AG10803 (cell line): ENCODE data around the gene MLXIPL.
A peak's percentile ranks its signal among the peaks of the same experiment; 100 is the strongest.
"Not testable (repeated sequence)": the region's sequence is repeated elsewhere in the genome, so short reads cannot be mapped to it uniquely, and the experiment has no call there.

Experiments used
- DNase-seq: peaks from one replicate; pipeline ENCODE4 v3.0.0; 2010; ENCODE audit warnings: low read depth
- H3K4me3 ChIP-seq: 2 replicates; pipeline ENCODE4 v1.5.1; 2011; ENCODE audit warnings: mild to moderate bottlenecking, low read length, control low read depth
- TF ChIP-seq, protein P1 (sequence below): conservative IDR thresholded peaks from 2 replicates; pipeline ENCODE4 v1.5.1; 2011; ENCODE audit warnings: mild to moderate bottlenecking, low read length, control low read depth, inconsistent platforms

MLXIPL gene

DNA sequence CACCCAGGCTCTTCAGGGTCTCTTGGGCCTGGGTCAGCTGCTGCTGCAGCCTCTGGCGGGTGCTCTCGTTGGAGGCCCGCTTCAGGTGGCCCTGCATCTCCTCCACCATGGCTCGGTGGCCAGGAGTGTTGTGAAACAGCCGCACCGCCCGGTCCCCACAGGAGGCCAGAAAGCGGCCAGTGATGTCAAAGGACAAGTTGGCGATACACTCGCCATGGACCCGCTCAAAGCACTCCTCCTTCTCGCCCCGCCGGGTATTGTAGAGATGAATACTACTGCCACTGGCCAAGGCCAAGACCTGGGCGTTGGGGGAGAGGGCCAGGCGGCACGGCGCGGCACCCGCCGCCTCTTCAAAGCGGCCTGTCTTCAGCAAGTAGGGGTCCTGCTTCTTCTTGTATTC lies 53.8 kb downstream of the MLXIPL start:
- TF ChIP-seq, protein P1, sequence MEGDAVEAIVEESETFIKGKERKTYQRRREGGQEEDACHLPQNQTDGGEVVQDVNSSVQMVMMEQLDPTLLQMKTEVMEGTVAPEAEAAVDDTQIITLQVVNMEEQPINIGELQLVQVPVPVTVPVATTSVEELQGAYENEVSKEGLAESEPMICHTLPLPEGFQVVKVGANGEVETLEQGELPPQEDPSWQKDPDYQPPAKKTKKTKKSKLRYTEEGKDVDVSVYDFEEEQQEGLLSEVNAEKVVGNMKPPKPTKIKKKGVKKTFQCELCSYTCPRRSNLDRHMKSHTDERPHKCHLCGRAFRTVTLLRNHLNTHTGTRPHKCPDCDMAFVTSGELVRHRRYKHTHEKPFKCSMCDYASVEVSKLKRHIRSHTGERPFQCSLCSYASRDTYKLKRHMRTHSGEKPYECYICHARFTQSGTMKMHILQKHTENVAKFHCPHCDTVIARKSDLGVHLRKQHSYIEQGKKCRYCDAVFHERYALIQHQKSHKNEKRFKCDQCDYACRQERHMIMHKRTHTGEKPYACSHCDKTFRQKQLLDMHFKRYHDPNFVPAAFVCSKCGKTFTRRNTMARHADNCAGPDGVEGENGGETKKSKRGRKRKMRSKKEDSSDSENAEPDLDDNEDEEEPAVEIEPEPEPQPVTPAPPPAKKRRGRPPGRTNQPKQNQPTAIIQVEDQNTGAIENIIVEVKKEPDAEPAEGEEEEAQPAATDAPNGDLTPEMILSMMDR = no peak
- H3K4me3 ChIP-seq = no peak overlapping the region
- no peak for DNase-seq

DNA sequence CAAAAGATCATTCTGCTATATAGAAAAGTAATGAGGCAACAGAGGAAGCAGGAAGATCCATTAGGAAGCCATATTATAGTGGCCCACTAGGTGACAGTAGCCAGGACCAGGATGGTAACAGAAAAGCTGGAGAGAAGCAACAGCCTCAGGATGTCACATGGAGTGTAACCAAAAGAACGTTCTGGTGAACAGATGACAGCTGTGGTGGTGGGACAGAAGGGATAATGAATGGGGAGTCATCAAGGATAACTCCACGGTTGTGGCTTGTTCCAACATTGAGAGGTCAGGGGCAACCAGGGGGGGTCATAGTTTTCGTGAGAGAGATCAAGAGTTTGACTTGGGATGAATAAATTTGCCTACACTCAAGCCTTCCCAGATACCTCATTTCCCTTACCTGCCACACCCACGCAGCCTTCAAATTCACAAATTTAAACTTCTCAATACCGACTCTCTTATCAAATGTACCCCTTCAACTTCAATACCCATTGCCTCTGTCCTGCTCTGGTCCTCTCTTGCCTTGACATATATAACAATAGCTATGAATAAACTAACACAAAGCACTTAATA lies 55.2 kb downstream of the MLXIPL start:
- DNase-seq = no peak
- TF ChIP-seq, protein P1 = no peak
- no peak overlapping the region for H3K4me3 ChIP-seq

DNA sequence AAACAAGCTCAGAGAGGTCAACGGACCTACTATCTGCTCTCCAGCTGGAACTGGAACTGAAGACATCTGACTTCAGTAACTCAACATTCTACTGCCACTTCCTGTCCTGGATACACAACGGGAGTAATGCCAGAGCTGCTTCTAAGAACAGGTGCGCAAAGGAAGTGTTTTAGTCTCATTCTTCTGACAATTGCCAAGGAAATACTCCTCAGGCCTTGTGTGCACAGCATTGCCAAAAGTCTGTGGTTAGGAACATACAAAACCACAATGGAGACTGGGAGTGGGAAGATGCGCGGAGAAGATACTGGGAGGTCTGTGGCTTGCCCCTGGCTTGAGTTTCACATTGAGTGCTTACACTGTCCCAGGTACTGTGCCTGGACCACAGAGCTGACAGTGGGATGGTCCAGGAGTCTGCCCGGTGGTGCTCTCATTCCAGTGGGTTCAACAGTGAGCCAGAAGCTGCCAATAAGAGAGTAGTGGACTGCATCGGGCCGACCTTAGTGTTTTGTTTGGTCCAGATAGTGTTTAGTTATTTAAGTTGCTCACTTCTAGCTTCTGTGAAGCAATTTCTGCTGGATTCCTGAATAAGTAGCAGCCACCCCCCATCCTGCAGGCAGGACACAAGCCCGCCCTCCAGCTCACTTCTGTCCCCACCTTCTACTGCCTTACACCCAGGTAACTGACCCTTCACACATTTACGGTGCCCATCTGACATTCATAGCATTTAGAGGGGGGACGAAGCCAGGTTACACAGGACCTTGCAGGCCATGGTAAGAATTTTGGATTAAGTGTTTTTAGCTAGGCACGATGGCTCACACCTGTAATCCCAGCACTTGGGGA lies 56.3 kb downstream of the MLXIPL start:
- H3K4me3 ChIP-seq = no peak overlapping the region
- DNase-seq = peak; percentile 23
- TF ChIP-seq, protein P1 = no peak

DNA sequence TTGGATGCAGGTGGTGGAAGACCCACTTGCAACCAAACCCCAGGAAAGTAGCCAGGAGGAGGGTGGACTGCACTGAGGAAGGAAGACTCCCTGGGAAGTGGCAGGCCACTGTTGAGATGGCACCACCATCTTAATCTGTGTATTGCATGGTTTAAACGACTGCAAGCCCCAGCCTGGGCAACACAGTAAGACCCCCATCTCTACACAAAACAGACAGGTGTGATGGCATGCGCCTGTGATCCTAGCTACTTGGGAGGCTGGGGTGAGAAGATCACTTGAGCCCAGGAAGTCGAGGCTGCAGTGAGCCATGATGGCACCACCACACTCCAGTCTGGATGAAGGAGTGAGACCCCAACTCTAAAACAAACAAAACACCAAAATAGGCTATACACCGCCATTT lies 57.2 kb downstream of the MLXIPL start:
- TF ChIP-seq, protein P1 = no peak
- DNase-seq = no peak

DNA sequence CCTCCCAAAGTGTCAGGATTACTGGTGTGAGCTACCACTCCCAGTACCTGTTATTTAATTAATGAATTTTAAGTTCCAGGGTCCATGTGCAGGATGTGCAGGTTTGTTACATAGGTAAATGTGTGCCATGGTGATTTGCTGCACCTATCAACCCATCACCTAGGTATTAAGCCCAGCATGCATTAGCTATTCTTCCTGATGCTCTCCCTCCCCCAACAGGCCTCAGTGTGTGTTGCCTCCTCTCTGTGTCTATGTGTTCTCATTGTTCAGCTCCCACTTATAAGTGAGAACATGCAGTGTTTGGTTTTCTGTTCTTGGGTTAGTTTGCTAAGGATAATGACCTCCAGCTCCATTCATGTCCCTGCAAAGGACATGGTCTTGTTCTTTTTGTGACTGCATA lies 57.9 kb downstream of the MLXIPL start:
- not testable (repeated sequence) for H3K4me3 ChIP-seq, DNase-seq

More for the DNA sequence above, 57.2 kb downstream of the MLXIPL start:
- no peak overlapping the region for H3K4me3 ChIP-seq

DNA sequence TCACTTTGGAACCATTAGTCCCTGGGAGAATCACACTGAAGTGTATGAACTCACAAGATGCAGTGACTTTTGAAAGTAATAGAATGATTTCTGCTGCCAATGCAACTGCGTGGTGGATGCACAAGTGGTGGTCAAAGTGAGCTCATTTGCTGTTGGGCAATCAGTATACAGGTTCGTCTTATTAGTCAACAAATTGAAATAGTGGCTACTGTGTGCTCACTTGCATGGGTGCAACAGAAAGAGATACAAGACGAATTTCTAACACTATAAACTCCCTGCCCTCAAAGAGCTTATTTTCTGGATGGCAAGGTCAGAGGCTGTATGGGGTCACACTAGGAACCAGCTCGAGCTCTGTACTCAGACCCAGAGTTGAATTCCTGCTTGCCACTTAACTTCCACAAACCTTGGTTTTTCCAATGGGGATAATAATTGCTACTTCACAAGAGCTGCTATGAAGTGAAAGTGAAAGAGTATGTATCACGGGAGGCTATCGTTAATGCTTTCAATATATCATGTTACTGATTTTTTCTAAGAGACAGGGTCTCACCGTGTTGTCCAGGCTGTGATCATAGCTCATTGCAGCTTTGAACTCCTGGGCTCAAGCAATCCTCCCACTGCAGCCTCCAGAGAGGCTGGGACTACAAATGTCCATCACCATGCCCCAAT lies 58.5 kb downstream of the MLXIPL start:
- TF ChIP-seq, protein P1 = no peak
- peak; percentile 27 for DNase-seq
- H3K4me3 ChIP-seq = peak overlapping the region; percentile 5; the same call in 1 of the 2 replicates

DNA sequence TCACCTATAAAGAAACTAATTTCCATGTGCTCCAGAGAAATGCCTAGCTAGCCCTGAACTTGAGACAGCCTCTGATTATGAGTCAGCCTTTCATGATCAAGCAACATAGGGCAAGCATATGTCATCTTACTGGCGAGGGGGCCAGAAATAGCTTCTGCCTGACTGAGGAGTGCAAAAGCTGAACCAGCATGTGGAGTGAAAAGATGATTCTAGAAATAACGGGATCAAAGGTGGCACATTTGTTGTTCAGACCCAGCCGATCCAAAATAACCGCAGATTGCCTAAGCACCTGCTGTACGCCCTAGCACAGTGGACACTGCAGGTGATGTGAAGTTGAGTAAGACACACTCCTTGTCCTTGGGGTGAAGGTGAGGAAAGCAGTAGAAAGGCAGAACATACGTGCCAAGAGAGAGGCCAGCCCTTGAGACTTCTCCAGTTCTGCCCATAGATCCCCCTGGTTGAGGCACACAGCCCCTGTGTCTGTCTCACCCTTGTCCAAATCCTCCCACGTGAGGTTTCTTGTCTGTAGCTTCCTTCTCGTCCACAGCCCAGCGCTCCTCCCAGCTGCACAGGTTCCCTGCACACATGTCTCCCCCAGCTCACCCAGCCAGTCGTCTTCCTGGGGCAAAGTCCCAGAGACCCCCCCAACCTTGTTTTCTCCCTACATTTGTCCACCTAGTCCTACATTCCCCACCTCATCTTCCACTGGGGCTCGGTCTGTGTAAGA lies 64.0 kb downstream of the MLXIPL start:
- TF ChIP-seq, protein P1 = no peak
- DNase-seq = peak; percentile 87
- H3K4me3 ChIP-seq = no peak overlapping the region
